Endothelial cell (in vitro differentiated cells): ENCODE measurements around the gene PAFAH1B2. TPM values are rescaled to one million over a fixed set of nuclear protein-coding genes. Genes with fewer than 3 reads are reported as not detected.
"Not testable (repeated sequence)": the region's sequence is repeated elsewhere in the genome, so short reads cannot be mapped to it uniquely, and the experiment has no call there.

Experiments used
- DNase-seq: peaks from one replicate; pipeline ENCODE4 v3.0.0; 2021; ENCODE audit warnings: low spot score
- H3K27ac Mint-ChIP-seq: one replicate; pipeline ENCODE4 v1.8.0; 2021; ENCODE audit warnings: mixed read lengths, inconsistent platforms; ENCODE audit not compliant: unreplicated experiment
- H3K27me3 Mint-ChIP-seq: one replicate; pipeline ENCODE4 v1.8.0; 2021; ENCODE audit warnings: mild to moderate bottlenecking, moderate library complexity, mixed read lengths, inconsistent platforms; ENCODE audit not compliant: unreplicated experiment
- H3K36me3 Mint-ChIP-seq: one replicate; pipeline ENCODE4 v1.8.0; 2021; ENCODE audit warnings: mild to moderate bottlenecking, low read depth, mixed read lengths, inconsistent platforms; ENCODE audit not compliant: unreplicated experiment
- H3K4me1 Mint-ChIP-seq: one replicate; pipeline ENCODE4 v1.8.0; 2021; ENCODE audit warnings: mild to moderate bottlenecking, mixed read lengths, inconsistent platforms; ENCODE audit not compliant: unreplicated experiment
- H3K4me3 Mint-ChIP-seq: one replicate; pipeline ENCODE4 v1.8.0; 2021; ENCODE audit warnings: mild to moderate bottlenecking, mixed read lengths, inconsistent platforms; ENCODE audit not compliant: unreplicated experiment
- H3K9me3 Mint-ChIP-seq: one replicate; pipeline ENCODE4 v1.8.0; 2021; ENCODE audit warnings: mixed read lengths, inconsistent platforms; ENCODE audit not compliant: unreplicated experiment
- total RNA-seq: library from RNA; stranded (reverse); fragmentation: NEBNext Ultra II Directional; extraction: Animal tissue kit (Norgen Biotek cat#: 25700); gene quantifications from one replicate; pipeline ENCODE4 v1.2.1, GENCODE V29; 2021; ENCODE audit not compliant: unreplicated experiment
- TF ChIP-seq, protein P1 (sequence below): fragments of 200-600 bp; sonication (generic); IDR thresholded peaks from one replicate; pipeline ENCODE4 v1.5.0; 2021; ENCODE audit warnings: antibody characterized with exemption; ENCODE audit not compliant: unreplicated experiment

Gene PAFAH1B2
- total RNA-seq, 1 donor from 2014 or later = 87.4 TPM

- Mint-ChIP-seq H3K27me3 (peaks cover 15% of the 10 kb centered on the region), H3K4me1 (peaks cover 6% of the 10 kb centered on the region), H3K27ac (no peak overlapping the region), H3K9me3 (no peaks in the 10 kb centered on the region), H3K36me3 (peaks cover 12% of the 10 kb centered on the region), H3K4me3 (no peak overlapping the region)
- TF ChIP-seq, protein P1, sequence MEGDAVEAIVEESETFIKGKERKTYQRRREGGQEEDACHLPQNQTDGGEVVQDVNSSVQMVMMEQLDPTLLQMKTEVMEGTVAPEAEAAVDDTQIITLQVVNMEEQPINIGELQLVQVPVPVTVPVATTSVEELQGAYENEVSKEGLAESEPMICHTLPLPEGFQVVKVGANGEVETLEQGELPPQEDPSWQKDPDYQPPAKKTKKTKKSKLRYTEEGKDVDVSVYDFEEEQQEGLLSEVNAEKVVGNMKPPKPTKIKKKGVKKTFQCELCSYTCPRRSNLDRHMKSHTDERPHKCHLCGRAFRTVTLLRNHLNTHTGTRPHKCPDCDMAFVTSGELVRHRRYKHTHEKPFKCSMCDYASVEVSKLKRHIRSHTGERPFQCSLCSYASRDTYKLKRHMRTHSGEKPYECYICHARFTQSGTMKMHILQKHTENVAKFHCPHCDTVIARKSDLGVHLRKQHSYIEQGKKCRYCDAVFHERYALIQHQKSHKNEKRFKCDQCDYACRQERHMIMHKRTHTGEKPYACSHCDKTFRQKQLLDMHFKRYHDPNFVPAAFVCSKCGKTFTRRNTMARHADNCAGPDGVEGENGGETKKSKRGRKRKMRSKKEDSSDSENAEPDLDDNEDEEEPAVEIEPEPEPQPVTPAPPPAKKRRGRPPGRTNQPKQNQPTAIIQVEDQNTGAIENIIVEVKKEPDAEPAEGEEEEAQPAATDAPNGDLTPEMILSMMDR = no peak
- no peak for DNase-seq
These were observed 61.2 kb downstream of the PAFAH1B2 start for GRCh38 chr11:117205211-117205818.

- not testable (repeated sequence) for H3K4me3 Mint-ChIP-seq, H3K9me3 Mint-ChIP-seq
- peaks cover 12% of the 10 kb centered on the region for H3K36me3 Mint-ChIP-seq
These were observed 62.0 kb downstream of the PAFAH1B2 start for GRCh38 chr11:117206111-117206510.

DNA sequence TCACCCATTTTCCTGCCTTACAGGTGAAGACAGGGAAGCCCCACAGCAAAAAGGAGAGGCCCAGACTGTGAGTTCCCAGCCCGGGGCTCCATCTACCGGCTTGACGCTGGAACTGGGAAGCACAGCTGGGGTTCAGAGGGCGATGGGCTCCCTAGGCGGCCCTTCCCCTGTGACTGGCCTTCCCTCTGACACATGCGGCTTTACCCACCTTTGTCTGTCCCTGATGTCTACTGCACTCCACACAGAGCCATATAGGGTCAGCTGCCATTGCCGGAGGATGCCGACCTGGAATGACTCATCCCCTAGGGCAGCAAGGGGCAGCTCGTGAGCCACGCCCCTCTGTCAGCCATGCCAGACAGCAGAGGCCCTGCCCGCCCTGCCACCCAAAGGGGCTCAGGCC lies 62.8 kb downstream of the PAFAH1B2 start:
- not testable (repeated sequence) for DNase-seq, H3K9me3 Mint-ChIP-seq, H3K27ac Mint-ChIP-seq

More at GRCh38 chr11:117206111-117206510, 62.0 kb downstream of the PAFAH1B2 start:
- not testable (repeated sequence) for H3K27me3 Mint-ChIP-seq, H3K4me1 Mint-ChIP-seq, DNase-seq, H3K27ac Mint-ChIP-seq

GRCh38 chr11:117207481-117207880 lies 63.4 kb downstream of the PAFAH1B2 start:
- not testable (repeated sequence) for H3K4me3 Mint-ChIP-seq, H3K9me3 Mint-ChIP-seq, H3K27ac Mint-ChIP-seq, H3K4me1 Mint-ChIP-seq, DNase-seq, H3K27me3 Mint-ChIP-seq
- peaks cover 16% of the 10 kb centered on the region for H3K36me3 Mint-ChIP-seq

More for the DNA sequence above, 62.8 kb downstream of the PAFAH1B2 start:
- not testable (repeated sequence) for H3K4me3 Mint-ChIP-seq, H3K4me1 Mint-ChIP-seq, H3K27me3 Mint-ChIP-seq
- peaks cover 16% of the 10 kb centered on the region for H3K36me3 Mint-ChIP-seq

- not testable (repeated sequence) for H3K27me3 Mint-ChIP-seq, H3K9me3 Mint-ChIP-seq, H3K4me1 Mint-ChIP-seq, DNase-seq, H3K4me3 Mint-ChIP-seq, H3K27ac Mint-ChIP-seq
- peaks cover 23% of the 10 kb centered on the region for H3K36me3 Mint-ChIP-seq
These were observed 64.6 kb downstream of the PAFAH1B2 start for GRCh38 chr11:117208710-117209109.

- not testable (repeated sequence) for H3K27ac Mint-ChIP-seq, H3K4me3 Mint-ChIP-seq, H3K9me3 Mint-ChIP-seq, H3K27me3 Mint-ChIP-seq, H3K4me1 Mint-ChIP-seq, DNase-seq
- peaks cover 28% of the 10 kb centered on the region for H3K36me3 Mint-ChIP-seq
These were observed 65.5 kb downstream of the PAFAH1B2 start for GRCh38 chr11:117209351-117210125.

DNA sequence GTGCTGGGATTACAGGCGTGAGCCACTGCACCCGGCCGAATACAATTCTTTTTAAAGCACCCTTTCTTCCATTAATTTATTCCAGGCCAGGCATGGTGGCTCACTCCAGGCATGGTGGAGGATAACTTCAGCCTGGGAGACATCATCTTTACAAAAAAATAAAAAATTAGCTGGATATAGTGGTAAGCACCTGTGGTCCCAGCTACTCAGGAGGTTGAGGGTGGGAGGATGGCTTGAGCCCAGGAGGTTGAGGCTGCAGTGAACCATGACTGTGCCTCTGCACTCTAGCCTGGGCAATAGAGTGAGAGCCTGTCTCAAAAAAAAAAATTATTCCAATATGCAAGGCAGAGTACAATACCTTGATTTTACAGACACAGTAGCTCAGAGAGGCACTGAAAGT lies 66.5 kb downstream of the PAFAH1B2 start:
- TF ChIP-seq, protein P1 = no peak
- Mint-ChIP-seq H3K27ac (no peak overlapping the region), H3K4me1 (no peaks in the 10 kb centered on the region), H3K27me3 (peaks cover 2% of the 10 kb centered on the region), H3K4me3 (no peak overlapping the region), H3K36me3 (peaks cover 26% of the 10 kb centered on the region), H3K9me3 (no peaks in the 10 kb centered on the region)
- no peak for DNase-seq
